Calu3 (cell line): Measurements from ENCODE around the gene RETREG1. TPM values are rescaled to one million over a fixed set of nuclear protein-coding genes. Genes with fewer than 3 reads are reported as not detected.
A peak's percentile ranks its signal among the peaks of the same experiment; 100 is the strongest.

ENCODE experiments used
- BruUV-seq: library from RNA; stranded (reverse); fragments of 400-500 nt; replicated peaks from 2 replicates; lab custom pipeline; 2021; lab: Mats Ljungman, UMichigan
- CTCF ChIA-PET: fragments of 300-600 bp; sonication (Branson Sonifier 250); formaldehyde crosslinking; loops from one replicate; lab custom pipeline; 2022; ENCODE audit warnings: antibody characterized with exemption; lab: Charles Lee
- DNase-seq: peaks from one replicate; pipeline ENCODE4 v3.0.0; 2022
- H3K27ac Mint-ChIP-seq: one replicate; pipeline ENCODE4 v1.8.0; 2022; ENCODE audit warnings: mixed read lengths; ENCODE audit not compliant: unreplicated experiment
- H3K27me3 Mint-ChIP-seq: one replicate; pipeline ENCODE4 v1.8.0; 2022; ENCODE audit warnings: mixed read lengths; ENCODE audit not compliant: unreplicated experiment
- H3K36me3 Mint-ChIP-seq: one replicate; pipeline ENCODE4 v1.8.0; 2022; ENCODE audit warnings: mild to moderate bottlenecking, moderate library complexity, mixed read lengths; ENCODE audit not compliant: insufficient read depth, unreplicated experiment
- H3K4me1 Mint-ChIP-seq: one replicate; pipeline ENCODE4 v1.8.0; 2022; ENCODE audit warnings: mild to moderate bottlenecking, low read depth, mixed read lengths; ENCODE audit not compliant: unreplicated experiment
- H3K4me3 Mint-ChIP-seq: one replicate; pipeline ENCODE4 v1.8.0; 2022; ENCODE audit warnings: mild to moderate bottlenecking, low read depth, moderate library complexity, mixed read lengths; ENCODE audit not compliant: unreplicated experiment
- H3K9me3 Mint-ChIP-seq: one replicate; pipeline ENCODE4 v1.8.0; 2022; ENCODE audit warnings: low read depth, mixed read lengths; ENCODE audit not compliant: unreplicated experiment
- CTCF ChIP-seq: fragments of 200-600 bp; IDR thresholded peaks from one replicate; pipeline ENCODE4 v1.8.0; 2022; ENCODE audit warnings: antibody characterized with exemption; ENCODE audit not compliant: unreplicated experiment
- intact Hi-C: fragments of 100-400 bp; cut with micrococcal nuclease; formaldehyde crosslinking; loops from one replicate; pipeline ENCODE4 v1.10.0; 2022; ENCODE audit not compliant: unreplicated experiment
- total RNA-seq: library from RNA; stranded (reverse); gene quantifications from 2 replicates; pipeline ENCODE4 v1.2.3, GENCODE V29; 2022

Gene RETREG1
- total RNA-seq, 1 experiment from 2014 or later, result 12.0 TPM

GRCh38 chr5:16505140-16505891 lies 111.5 kb downstream of the RETREG1 start:
- CTCF ChIA-PET, result no interaction called here
- Mint-ChIP-seq H3K27ac (peak overlapping the region; percentile 6), H3K4me3 (no peak overlapping the region), H3K9me3 (no peaks in the 10 kb centered on the region), H3K27me3 (no peaks in the 10 kb centered on the region), H3K4me1 (peaks cover 42% of the 10 kb centered on the region), H3K36me3 (peaks cover 27% of the 10 kb centered on the region)
- DNase-seq, result no peak
- intact Hi-C loops, result loop anchor here (5.0 kb wide), 1 partner anchor 47 kb away; no protein-coding TSS in a partner anchor
- no peak for TF ChIP-seq CTCF
- no TSS peak for BruUV-seq

DNA sequence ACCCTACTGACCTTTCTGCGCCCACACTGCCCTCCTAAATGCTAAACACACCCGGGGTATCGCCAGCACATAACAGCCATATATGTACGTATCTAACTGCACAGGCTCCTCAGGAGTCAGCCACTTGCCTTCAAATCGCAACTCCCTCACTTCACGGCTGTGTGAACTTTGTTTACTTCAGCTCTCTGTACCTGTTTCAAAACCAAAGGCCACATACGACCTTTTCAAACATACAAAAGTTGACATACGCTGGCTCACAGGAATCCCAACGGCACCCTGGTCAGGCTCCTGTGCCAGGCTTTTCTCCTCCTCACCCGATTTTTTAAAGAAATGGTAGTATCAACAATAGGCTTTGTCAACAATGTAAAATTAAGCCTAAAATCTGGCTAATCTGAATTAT lies 112.2 kb downstream of the RETREG1 start:
- H3K36me3 Mint-ChIP-seq, result peaks cover 32% of the 10 kb centered on the region
- no peaks in the 10 kb centered on the region for H3K27me3 Mint-ChIP-seq
- TF ChIP-seq CTCF, result no peak
- no TSS peak for BruUV-seq
- no peaks in the 10 kb centered on the region for H3K9me3 Mint-ChIP-seq
- CTCF ChIA-PET, result no interaction called here
- no peak for DNase-seq
- peak overlapping the region; percentile 74 for H3K27ac Mint-ChIP-seq
- intact Hi-C loops, result no loop called here
- H3K4me1 Mint-ChIP-seq, result peaks cover 42% of the 10 kb centered on the region
- H3K4me3 Mint-ChIP-seq, result no peak overlapping the region

GRCh38 chr5:16502866-16503265 lies 113.9 kb downstream of the RETREG1 start:
- H3K27ac Mint-ChIP-seq, result peak overlapping the region; percentile 78
- CTCF ChIA-PET, result interaction anchor here (0.6 to 1.4 kb wide), 6 partner anchors 12 to 285 kb away, joined by 3 to 7 read pairs (median 3); no protein-coding TSS in a partner anchor
- BruUV-seq, result no TSS peak

GRCh38 chr5:16500024-16500423 lies 116.8 kb downstream of the RETREG1 start:
- no peak for TF ChIP-seq CTCF
- Mint-ChIP-seq H3K9me3 (no peaks in the 10 kb centered on the region), H3K4me3 (no peak overlapping the region), H3K36me3 (peaks cover 19% of the 10 kb centered on the region), H3K4me1 (peaks cover 23% of the 10 kb centered on the region), H3K27me3 (no peaks in the 10 kb centered on the region), H3K27ac (peak overlapping the region; percentile 51)
- CTCF ChIA-PET, result no interaction called here
- intact Hi-C loops, result no loop called here
- no peak for DNase-seq
- no TSS peak for BruUV-seq

More at GRCh38 chr5:16502866-16503265, 113.9 kb downstream of the RETREG1 start:
- intact Hi-C loops, result no loop called here
- DNase-seq, result peak; percentile 46
- H3K36me3 Mint-ChIP-seq, result peaks cover 26% of the 10 kb centered on the region
- no peaks in the 10 kb centered on the region for H3K27me3 Mint-ChIP-seq
- H3K4me3 Mint-ChIP-seq, result peak overlapping the region; percentile 19
- H3K4me1 Mint-ChIP-seq, result peaks cover 33% of the 10 kb centered on the region
- TF ChIP-seq CTCF, result no peak
- no peaks in the 10 kb centered on the region for H3K9me3 Mint-ChIP-seq
